HG02763 (cell line): Measurements from ENCODE around the gene CACNG3.
"Not testable (repeated sequence)": the region's sequence is repeated elsewhere in the genome, so short reads cannot be mapped to it uniquely, and the experiment has no call there.

Experiments used
- ATAC-seq: cut with Tn5 transposase; IDR thresholded peaks from one replicate; pipeline ENCODE4 v1.9.1; 2021; ENCODE audit warnings: mild to moderate bottlenecking, moderate library complexity; ENCODE audit not compliant: unreplicated experiment

CACNG3 gene

GRCh38 chr16:24255456-24256371 lies at the start of gene CACNG3:
Gene CACNG3 (plus strand): TSS chr16:24256335. CDS start chr16:24256755, 420 bp downstream.
- ATAC-seq: no peak

DNA sequence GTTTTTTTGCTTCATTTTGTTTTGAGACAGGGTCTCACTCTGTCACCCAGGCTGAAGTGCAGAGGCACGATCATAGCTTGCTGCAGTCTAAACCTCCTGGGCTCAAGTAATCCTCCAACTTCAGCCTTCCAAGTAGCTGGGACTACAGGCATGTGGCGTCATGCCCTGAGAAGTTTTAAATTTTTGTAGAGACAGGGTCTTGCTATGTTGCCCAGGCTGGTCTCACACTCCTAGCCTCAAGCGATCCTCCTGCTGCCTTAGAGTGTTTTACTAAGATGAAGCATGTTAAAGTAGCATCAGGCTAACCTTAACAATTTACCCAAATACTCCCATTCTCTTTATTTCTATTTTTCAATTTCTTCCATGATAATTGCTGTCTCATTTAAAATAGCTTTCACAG lies 49.2 kb upstream of the CACNG3 start:
- no peak for ATAC-seq

DNA sequence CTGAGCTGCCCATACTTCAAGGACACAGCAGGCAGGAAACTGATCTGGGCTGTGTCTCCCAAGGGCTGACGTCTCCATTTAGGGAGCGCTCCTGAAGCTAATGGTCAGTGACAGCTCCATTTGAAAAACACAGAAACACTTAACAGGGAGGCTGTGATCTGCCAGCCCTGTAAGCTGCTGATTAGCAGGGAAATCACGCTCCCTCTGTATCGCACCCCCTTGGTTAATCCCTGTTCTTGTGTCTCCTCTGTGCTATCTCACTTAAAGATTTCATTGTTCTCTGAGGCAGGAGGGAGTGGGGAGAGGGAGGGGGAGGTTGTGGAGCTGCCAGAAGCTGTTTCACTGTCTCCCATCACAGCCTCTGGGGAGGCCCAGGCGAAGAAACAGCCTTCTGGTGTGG lies 47.4 kb upstream of the CACNG3 start:
- ATAC-seq: no peak

DNA sequence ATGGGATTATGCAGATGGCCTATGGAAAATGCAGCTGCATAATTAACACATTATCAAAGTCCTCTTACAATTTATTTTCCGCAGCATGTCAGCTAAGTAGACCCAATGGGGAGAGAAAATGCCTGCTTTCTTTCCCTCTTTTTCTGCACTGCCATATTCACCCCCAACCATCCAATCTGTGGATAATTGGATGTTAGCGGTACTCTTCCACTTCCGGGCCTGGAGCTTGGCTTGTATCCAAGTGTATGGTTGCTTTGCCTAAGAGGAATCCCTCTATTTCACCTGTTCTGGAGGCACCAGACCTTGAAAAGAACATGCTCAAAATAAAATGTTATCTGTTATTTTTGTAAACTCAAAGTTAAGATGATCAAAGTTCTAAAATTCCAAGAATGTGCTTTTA lies 41.1 kb upstream of the CACNG3 start:
- ATAC-seq: no peak

DNA sequence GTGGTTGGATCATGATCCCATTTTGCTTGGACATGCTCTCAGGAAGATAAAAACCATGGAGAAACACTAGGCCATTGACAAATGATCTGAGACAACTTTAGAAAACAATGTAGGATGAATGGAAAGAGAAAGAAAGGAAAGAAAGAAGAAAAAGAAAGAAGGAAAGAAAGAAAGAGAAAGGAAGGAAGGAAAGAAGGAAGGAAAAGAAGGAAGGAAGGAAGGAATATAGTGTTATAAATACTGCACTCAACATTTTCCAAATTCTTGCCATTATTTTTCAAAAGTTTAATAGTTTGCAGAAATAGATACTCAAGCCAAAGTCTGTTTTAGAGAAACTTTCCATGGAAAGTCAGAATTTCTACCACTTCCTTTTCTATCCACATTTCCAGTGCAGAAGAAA lies 39.2 kb upstream of the CACNG3 start:
- ATAC-seq: no peak

DNA sequence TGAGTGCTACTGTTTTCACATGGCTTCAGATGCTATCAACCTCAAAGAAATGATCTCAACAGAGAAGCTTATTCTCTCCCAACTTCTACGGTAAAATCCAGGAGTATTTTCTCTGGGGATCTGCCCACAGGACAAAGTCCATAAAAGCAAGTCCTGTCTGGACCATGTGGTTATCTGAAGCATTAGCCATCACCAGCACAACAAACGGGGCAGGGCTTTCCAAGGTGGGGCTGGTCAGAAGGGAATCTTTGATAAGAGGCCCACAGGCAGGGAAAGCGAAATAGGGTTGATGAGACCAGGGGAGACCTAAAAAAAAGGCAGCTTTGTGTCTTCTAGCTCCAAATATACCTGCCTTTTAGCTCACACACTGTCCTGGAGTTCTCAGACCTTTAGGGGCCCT lies 38.7 kb upstream of the CACNG3 start:
- ATAC-seq: no peak

DNA sequence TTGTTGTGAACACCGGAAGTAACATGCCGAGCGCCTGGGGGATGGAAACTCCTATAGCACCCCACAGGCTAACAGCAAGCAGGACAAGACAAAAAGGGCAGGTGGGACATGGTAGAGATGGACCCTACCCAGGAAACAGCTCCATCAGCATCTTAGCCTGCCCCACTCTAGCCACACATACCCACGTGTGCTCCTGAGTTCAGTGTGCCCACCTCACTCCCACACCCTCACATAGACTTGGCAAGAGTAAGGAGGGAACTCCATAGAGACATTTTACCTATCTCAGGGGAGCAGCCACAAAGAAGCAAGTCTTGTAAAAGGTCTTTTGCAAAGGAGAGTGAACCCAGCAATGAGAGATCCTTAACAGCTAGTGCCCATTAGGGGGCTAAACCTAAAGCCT lies 37.8 kb upstream of the CACNG3 start:
- no peak for ATAC-seq

- no peak for ATAC-seq
These were observed 34.9 kb upstream of the CACNG3 start for GRCh38 chr16:24221219-24221618.

DNA sequence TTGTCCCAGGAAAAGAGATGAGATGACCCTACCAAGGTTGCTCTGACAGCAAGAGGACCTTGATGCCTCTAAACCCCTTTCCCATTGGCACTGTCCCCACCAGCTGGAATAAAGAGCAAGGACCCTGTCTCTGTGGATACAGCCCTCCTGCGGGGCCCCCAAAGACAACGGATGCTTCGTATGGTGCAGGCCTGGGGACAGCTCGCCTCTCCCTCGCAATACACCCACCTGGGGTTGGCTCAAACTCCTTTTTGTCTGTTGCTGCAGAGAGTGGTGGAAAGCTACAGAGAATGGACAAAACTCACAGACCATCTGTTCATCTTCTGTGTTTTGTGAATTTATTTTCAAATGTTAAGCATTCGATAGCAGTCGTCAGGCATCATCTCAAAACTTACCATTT lies 27.6 kb upstream of the CACNG3 start:
- no peak for ATAC-seq

- ATAC-seq: no peak
These were observed 23.2 kb upstream of the CACNG3 start for GRCh38 chr16:24232936-24233335.

DNA sequence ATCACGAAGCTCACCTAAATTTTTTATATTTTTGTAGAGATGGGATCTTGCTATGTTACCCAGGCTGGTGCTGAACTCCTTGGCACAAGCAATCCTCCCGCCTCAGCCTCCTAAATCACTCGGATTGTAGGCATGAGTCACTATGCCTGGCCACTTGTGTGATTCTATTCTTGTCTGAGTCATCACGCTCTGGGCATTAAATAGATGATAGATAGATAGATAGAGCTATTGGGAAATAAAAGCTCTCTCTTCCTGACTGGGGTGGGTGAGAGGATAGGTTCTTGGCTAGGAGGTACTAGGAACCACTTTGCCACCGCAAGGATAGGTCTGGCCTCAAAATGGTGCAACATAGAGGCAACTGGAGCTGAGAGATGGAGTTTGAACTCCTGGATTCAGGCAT lies 21.4 kb upstream of the CACNG3 start:
- no peak for ATAC-seq

DNA sequence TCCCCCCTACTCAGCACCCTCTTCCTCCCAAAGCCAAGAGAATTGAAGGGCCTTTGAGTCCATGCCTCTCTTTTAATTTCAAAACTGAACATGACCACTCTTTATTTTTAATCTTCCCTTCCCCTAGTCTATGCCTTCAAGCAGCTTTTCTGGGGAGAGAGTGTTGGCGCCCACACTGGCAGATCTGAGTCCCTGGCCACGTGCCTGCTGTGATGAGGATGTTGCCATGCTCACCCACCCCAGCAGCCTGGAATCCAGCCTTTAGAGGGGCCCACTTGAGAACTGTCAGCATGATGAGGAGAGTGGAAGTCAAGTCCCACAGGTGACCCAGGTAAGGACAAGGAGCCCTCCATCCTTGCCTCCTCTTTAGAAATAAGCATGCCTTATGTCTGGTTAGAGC lies 20.3 kb upstream of the CACNG3 start:
- no peak for ATAC-seq

DNA sequence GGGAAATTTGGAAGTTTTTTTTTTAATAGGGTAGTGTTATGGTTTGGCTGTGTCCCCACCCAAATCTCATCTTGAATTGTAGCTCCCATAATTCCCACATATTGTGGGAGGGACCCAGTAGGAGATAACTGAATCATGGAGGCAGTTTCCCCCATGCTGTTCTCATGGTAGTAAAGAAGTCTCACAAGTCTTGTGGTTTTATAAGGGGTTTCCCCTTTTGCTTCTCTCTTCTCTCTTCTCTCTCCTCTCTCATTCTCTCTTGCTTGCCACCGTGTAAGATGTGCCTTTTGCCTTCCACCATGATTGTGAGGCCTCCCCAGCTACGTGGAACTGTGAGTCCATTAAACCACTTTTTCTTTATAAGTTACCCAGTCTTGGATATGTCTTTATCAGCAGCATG lies 17.3 kb upstream of the CACNG3 start:
- not testable (repeated sequence) for ATAC-seq

GRCh38 chr16:24246911-24247607 lies 9.1 kb upstream of the CACNG3 start:
- ATAC-seq: no peak

- ATAC-seq: no peak
These were observed 2.9 kb upstream of the CACNG3 start for GRCh38 chr16:24253192-24253591.

- no peak for ATAC-seq
These were observed 1.8 kb downstream of the CACNG3 start for GRCh38 chr16:24257958-24258357.

- no peak for ATAC-seq
These were observed 2.7 kb downstream of the CACNG3 start for GRCh38 chr16:24258791-24259190.

- ATAC-seq: no peak
These were observed 6.7 kb downstream of the CACNG3 start for GRCh38 chr16:24262816-24263215.

GRCh38 chr16:24270721-24271442 lies 14.7 kb downstream of the CACNG3 start:
- no peak for ATAC-seq

DNA sequence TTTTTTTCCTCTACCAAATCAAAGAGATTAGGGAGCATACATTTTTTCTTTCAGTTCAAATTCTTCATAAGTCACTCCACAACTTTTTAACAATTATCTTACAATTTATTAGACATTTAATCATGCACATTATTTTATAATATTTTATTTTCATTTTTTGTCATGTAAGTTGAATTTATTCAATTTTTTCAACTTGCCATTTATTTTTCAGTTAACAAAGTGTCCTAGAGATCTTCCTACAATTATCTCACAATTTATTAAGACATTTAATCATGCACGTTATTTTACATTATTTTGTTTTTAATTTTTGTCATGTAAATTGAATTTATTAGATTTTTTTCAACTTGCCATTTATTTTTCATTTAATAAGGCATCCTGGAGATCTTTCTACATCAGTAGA lies 16.2 kb downstream of the CACNG3 start:
- no peak for ATAC-seq

- ATAC-seq: no peak
These were observed 17.5 kb downstream of the CACNG3 start for GRCh38 chr16:24273508-24274182.
